ENCODE data around the gene DOK1.

DNA sequence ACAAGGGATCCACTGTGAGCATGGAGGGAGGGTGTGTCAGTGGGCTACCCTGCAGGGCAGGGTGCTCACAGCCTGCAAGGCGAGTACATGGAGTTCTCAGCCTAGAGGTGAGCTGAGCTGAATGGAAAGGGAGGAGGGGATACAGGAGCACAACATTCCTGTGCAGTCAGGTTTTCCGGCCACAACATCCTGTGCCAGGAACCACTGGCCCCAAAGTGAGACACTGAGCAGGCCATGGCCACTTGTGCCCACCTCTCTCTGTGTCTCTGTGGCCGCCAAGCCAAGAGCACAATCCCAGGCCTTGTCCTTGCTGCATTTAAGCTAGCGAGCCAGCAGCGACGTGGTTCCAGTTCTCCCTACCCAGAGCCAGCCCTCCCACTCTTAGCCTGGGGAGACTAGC is 6.1 kb downstream of the DOK1 start:
- TF ChIP-seq, protein P1, sequence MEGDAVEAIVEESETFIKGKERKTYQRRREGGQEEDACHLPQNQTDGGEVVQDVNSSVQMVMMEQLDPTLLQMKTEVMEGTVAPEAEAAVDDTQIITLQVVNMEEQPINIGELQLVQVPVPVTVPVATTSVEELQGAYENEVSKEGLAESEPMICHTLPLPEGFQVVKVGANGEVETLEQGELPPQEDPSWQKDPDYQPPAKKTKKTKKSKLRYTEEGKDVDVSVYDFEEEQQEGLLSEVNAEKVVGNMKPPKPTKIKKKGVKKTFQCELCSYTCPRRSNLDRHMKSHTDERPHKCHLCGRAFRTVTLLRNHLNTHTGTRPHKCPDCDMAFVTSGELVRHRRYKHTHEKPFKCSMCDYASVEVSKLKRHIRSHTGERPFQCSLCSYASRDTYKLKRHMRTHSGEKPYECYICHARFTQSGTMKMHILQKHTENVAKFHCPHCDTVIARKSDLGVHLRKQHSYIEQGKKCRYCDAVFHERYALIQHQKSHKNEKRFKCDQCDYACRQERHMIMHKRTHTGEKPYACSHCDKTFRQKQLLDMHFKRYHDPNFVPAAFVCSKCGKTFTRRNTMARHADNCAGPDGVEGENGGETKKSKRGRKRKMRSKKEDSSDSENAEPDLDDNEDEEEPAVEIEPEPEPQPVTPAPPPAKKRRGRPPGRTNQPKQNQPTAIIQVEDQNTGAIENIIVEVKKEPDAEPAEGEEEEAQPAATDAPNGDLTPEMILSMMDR (IDR thresholded peaks at IDR 0.05; ENCODE audit: low read depth, low read length, poor library complexity, severe bottlenecking), result no peak
- no peak for TF ChIP-seq EZH2phosphoT487 (IDR thresholded peaks at IDR 0.05; ENCODE audit: borderline replicate concordance, low read length)
